HL-60 (cell line): Measurements from ENCODE around the gene LRP5.

Source experiments
- DNase-seq, 2 experiments: peaks; one replicate each; pipeline ENCODE4 v3.0.0-alpha.2; 2010 to 2020; ENCODE audit warnings: low read depth in 1 of 2, low spot score in 1 of 2
- H3K27ac ChIP-seq: fragments of 250-450 bp; sonication (Bioruptor Pico); replicated peaks from 2 replicates; pipeline ENCODE4 v1.5.1; 2020; ENCODE audit warnings: mild to moderate bottlenecking, moderate library complexity
- H3K27me3 ChIP-seq: fragments of 250-450 bp; sonication (Bioruptor Pico); 2 replicates; pipeline ENCODE4 v1.5.1; 2021; ENCODE audit warnings: mild to moderate bottlenecking, moderate library complexity; ENCODE audit not compliant: insufficient read depth, poor library complexity, severe bottlenecking
- H3K4me3 ChIP-seq: replicated peaks from 2 replicates; pipeline ENCODE4 v1.5.1; 2011; ENCODE audit warnings: mild to moderate bottlenecking, control low read depth, low read length; ENCODE audit not compliant: insufficient read depth
- CTCF ChIP-seq: IDR thresholded peaks from one replicate; pipeline ENCODE4 v1.5.1; 2011; ENCODE audit warnings: low read length, control low read depth, inconsistent platforms; ENCODE audit not compliant: insufficient read depth
- GABPA ChIP-seq: IDR thresholded peaks from 2 replicates; pipeline ENCODE4 v1.6.1; 2012; ENCODE audit warnings: low read depth
- POLR2AphosphoS5 ChIP-seq: IDR thresholded peaks from 2 replicates; pipeline ENCODE4 v1.6.1; 2012; ENCODE audit warnings: low read depth
- REST ChIP-seq: IDR thresholded peaks from 2 replicates; pipeline ENCODE4 v1.6.1; 2012; ENCODE audit warnings: low read depth; ENCODE audit not compliant: insufficient replicate concordance
- SPI1 ChIP-seq: IDR thresholded peaks from 2 replicates; pipeline ENCODE4 v1.6.1; 2012; ENCODE audit warnings: low read depth, mild to moderate bottlenecking, borderline replicate concordance

LRP5 gene

GRCh38 chr11:68315171-68315920 is 3.0 kb downstream of the LRP5 start:
- no peak overlapping the region; the same call in 1 of the 2 replicates for H3K27ac ChIP-seq
- TF ChIP-seq GABPA (no peak), SPI1 (no peak)
- H3K27me3 ChIP-seq = no peaks in the 10 kb centered on the region
- no peak overlapping the region for H3K4me3 ChIP-seq
- no peak for DNase-seq

GRCh38 chr11:68317147-68317785 is 4.9 kb downstream of the LRP5 start:
- DNase-seq = no peak
- Histone ChIP-seq H3K27me3 (no peaks in the 10 kb centered on the region), H3K27ac (no peak overlapping the region), H3K4me3 (no peak overlapping the region)
- TF ChIP-seq GABPA (no peak), CTCF (no peak), POLR2AphosphoS5 (no peak), SPI1 (no peak), REST (no peak)

- no peak for DNase-seq
- Histone ChIP-seq H3K27ac (no peak overlapping the region), H3K27me3 (no peaks in the 10 kb centered on the region), H3K4me3 (no peak overlapping the region)
- no peak for TF ChIP-seq GABPA
- TF ChIP-seq POLR2AphosphoS5 = no peak
- TF ChIP-seq SPI1 = no peak
- no peak for TF ChIP-seq CTCF
- TF ChIP-seq REST = no peak
These were observed 9.1 kb downstream of the LRP5 start for GRCh38 chr11:68321293-68322051.

GRCh38 chr11:68322052-68322430 is 9.7 kb downstream of the LRP5 start:
- no peak for DNase-seq
- no peaks in the 10 kb centered on the region for H3K27me3 ChIP-seq
- H3K27ac ChIP-seq = no peak overlapping the region
- no peak overlapping the region for H3K4me3 ChIP-seq
- TF ChIP-seq GABPA (no peak), CTCF (no peak), SPI1 (no peak), POLR2AphosphoS5 (no peak), REST (no peak)
